ENCODE results near the gene HSPA2.

DNA sequence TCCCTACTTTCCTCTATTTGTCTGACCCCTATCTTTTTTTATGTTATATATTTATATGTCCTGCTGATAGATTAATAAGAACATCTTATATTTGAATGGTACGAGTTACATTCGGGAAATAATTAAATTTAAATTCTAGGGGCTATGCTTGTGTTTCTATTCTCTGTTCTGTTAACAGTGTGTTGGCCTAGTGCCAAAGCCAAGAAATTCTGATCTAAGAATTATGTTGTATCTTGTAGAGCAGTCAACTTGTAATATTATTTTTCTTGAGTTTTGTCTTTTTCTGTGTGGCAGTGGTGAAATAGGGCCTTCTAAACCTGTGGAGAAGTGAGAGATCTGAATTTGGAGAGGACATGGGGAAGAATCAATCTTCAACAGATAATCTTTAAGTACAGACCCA lies 9.0 kb upstream of the HSPA2 start:
- TF ChIP-seq POLR2A (IDR thresholded peaks at IDR 0.05; ENCODE audit: insufficient read depth in 1 of 2, low read depth in 2 of 2, low read length in 2 of 2) (no peak), ZNF441 (CRISPR knock-in tag; IDR thresholded peaks at IDR 0.05; ENCODE audit: borderline replicate concordance) (no peak), MYC (CRISPR knock-in tag; IDR thresholded peaks at IDR 0.05; ENCODE audit: borderline replicate concordance) (no peak), MAFF (IDR thresholded peaks at IDR 0.05; ENCODE audit: low read depth, low read length) (no peak), NR2C2 (CRISPR knock-in tag; IDR thresholded peaks at IDR 0.05; ENCODE audit: borderline replicate concordance) (no peak)
